ENCODE measurements around the gene ZNF454.

The ZNF454 gene

GRCh38 chr5:178940569-178941360 is at the start of gene ZNF454:
Gene ZNF454, plus strand, starts transcription at chr5:178941198. Its CDS starts 1,594 bp downstream, at chr5:178942792.
- peak; percentile 98 for DNase-seq (ENCODE audit: low read depth, low spot score)

GRCh38 chr5:178895615-178896571 is 45.1 kb upstream of the ZNF454 start, which contains the start of gene ZFP2:
Gene ZFP2, plus strand, starts transcription at chr5:178895913. Its CDS starts 35,401 bp downstream, at chr5:178931314.
- DNase-seq (ENCODE audit: low read depth, low spot score), result peak; percentile 86

- no peak for DNase-seq (ENCODE audit: low read depth, low spot score)
Observed at GRCh38 chr5:178899289-178899688, 41.7 kb upstream of the ZNF454 start.

GRCh38 chr5:178902849-178903248 is 38.1 kb upstream of the ZNF454 start:
- no peak for DNase-seq (ENCODE audit: low read depth, low spot score)

- DNase-seq (ENCODE audit: low read depth, low spot score), result no peak
Observed at GRCh38 chr5:178931846-178932760, 8.9 kb upstream of the ZNF454 start.

GRCh38 chr5:178941361-178941760 is 363 bp downstream of the ZNF454 start:
- peak; percentile 67 for DNase-seq (ENCODE audit: low read depth, low spot score)

- no peak for DNase-seq (ENCODE audit: low read depth, low spot score)
Observed at GRCh38 chr5:178965465-178966055, 24.6 kb downstream of the ZNF454 start.

- no peak for DNase-seq (ENCODE audit: low read depth, low spot score)
Observed at GRCh38 chr5:178981381-178981780, 40.4 kb downstream of the ZNF454 start.

- DNase-seq (ENCODE audit: low read depth, low spot score), result no peak
Observed at GRCh38 chr5:178982941-178983340, 41.9 kb downstream of the ZNF454 start.

GRCh38 chr5:178983728-178984127 is 42.7 kb downstream of the ZNF454 start:
- DNase-seq (ENCODE audit: low read depth, low spot score), result no peak

GRCh38 chr5:178984145-178985072 is 43.4 kb downstream of the ZNF454 start:
- DNase-seq (ENCODE audit: low read depth, low spot score), result no peak

GRCh38 chr5:178986326-178986960 is 45.4 kb downstream of the ZNF454 start:
- DNase-seq (ENCODE audit: low read depth, low spot score), result no peak

- no peak for DNase-seq (ENCODE audit: low read depth, low spot score)
Observed at GRCh38 chr5:178988436-178989220, 47.6 kb downstream of the ZNF454 start.

- DNase-seq (ENCODE audit: low read depth, low spot score), result no peak
Observed at GRCh38 chr5:178989311-178989710, 48.3 kb downstream of the ZNF454 start.

- DNase-seq (ENCODE audit: low read depth, low spot score), result no peak
Observed at GRCh38 chr5:178990491-178990890, 49.5 kb downstream of the ZNF454 start.

GRCh38 chr5:178991190-178992145 is 50.5 kb downstream of the ZNF454 start:
- no peak for DNase-seq (ENCODE audit: low read depth, low spot score)

GRCh38 chr5:178992291-178992895 is 51.4 kb downstream of the ZNF454 start:
- DNase-seq (ENCODE audit: low read depth, low spot score), result no peak
